CD4-positive, alpha-beta T cell treated with Interleukin-6 for 4 hours (primary cell): ENCODE data around the gene DNM3.
A peak's percentile ranks its signal among the peaks of the same experiment; 100 is the strongest.

Experiments used
- DNase-seq: peaks from one replicate; pipeline ENCODE4 v3.0.0-alpha.2; 2020; ENCODE audit warnings: mixed read lengths

DNM3 gene

DNA sequence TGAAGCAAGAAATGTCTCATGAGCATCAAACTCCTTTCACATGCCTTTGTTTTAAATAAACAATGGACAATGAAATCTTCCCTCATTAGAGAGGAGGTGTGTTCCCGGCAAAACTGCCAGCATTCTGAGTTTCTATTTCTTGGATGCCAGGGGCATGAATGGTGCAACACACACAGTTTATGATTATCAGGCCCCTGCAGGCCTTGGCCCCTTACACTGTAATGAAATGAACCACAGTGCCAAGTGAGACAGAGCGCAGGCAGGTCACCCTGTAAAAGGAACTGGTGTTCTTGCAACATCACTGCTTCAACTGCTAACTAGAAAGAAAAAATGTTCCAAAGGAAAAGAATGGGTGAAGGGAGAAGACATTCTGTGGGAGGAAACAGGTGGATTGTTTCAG, 606.3 kb downstream of the DNM3 start:
- DNase-seq, result no peak

DNA sequence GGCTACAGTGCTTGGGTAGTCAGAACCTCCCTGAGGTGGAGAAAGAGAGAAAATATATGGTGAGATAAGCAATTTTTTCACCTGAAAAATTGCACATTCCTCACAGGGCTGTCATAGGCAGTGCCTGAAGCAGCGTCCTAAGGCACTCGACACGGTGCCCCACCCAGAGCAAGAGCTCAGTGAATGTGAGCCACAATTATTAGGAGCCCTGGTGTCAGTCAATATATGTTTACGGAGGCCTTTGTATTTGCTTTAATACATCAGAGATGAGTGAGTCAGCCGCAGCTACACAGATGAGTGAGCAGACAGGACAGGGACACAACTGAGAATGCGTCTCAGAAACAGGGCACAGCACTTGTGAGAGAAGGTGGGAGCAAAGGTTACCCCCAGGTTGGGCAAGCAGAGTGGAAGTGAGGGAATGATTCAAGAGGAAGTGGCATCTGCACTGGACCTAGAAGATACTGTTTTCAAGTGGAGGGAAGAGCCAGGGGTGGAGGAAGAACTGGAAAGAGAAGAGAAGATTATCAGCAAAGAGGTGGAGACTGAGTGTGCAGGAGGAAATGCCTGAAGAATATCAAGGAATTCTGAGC, 607.8 kb downstream of the DNM3 start:
- peak; percentile 17 for DNase-seq

- peak; percentile 49 for DNase-seq
Observed at GRCh38 chr1:172449585-172450523, 608.6 kb downstream of the DNM3 start.

GRCh38 chr1:172450524-172450885, 609.2 kb downstream of the DNM3 start:
- DNase-seq, result peak; percentile 76

DNA sequence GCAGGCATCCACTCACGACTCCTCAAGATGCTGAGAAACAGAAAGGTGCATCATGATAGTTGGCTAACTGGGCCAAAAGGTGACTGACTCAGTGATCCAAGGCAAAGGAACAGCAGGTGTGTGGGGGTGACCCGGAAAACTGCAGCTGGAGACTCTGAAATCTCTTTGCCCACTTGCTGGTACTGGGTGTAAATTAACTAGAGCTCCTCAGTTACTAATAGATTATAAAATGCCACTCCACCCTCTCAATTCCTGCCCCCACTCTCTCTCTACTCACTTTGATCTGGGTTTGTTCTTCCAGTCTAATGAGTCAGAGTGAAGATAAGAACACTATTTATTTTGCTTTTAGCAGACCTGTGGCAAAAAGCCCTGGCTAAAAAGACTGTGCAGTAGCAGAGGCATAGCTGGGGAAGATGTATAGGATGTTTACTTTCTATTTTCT, 609.7 kb downstream of the DNM3 start:
- peak; percentile 48 for DNase-seq

DNA sequence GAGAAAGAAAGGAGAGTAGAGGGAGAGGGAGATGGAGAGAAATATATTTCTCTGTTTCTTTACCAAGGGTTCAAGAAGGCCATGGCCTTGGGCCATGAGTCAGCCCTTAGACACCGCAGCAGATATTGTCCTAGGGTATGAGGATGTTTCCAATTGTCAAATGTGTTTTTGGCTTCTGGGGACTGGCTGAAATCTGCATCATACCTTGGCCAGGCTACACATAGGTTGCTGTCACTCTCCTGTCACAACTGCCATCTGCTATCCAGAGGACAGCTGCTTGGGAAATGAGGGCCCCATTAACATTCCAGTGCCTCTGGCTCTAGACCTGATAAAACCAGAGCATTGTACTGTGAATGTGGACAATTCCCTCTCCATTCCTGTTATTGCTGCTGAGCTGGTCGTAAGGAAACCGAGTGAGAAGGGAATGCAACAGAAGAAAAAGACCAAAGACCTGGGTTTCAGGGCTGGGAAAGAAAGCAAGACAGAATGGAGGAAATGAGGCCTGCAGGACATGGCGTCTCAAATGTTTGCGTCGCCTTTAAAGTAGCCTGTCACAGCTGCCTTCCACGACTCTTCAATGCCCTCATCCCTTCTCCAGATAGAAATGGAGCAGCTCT, 611.3 kb downstream of the DNM3 start:
- DNase-seq, result no peak

GRCh38 chr1:172453153-172453545, 611.9 kb downstream of the DNM3 start:
- DNase-seq, result no peak

- DNase-seq, result no peak
Observed at GRCh38 chr1:172453607-172454006, 612.3 kb downstream of the DNM3 start.

GRCh38 chr1:172455451-172455850, 614.2 kb downstream of the DNM3 start:
- no peak for DNase-seq

- DNase-seq, result no peak
Observed at GRCh38 chr1:172456344-172456769, 615.1 kb downstream of the DNM3 start.

DNA sequence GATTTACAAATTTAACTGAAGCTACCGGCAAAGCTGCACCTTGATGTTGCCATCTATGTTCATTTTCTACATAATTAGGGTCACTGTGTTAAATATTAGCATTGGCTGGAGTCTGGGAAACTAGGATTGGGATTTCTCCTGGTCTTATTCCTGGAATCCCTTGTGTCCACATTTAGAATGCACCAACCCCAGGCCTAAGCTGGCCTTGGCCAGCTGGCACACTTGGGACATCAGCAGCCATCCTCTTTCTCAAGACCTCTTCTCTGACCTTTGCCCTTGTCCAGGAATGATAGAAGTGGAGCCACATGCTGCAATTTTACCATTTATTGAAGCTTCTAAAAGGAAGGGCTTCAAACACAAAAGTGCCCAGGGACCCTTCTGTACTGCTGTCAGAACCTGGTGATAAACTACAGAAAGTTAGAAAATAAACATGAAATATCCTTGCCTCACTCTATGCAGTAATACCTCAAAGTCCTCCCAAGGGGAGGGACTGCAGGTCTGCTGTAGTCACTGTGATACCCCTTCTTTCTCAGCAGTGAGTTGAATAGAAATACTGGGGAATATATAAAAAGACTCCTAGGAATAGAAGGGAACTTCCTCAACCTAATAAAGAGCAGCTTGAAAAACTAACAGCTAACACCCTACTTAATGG, 616.3 kb downstream of the DNM3 start:
- no peak for DNase-seq

DNA sequence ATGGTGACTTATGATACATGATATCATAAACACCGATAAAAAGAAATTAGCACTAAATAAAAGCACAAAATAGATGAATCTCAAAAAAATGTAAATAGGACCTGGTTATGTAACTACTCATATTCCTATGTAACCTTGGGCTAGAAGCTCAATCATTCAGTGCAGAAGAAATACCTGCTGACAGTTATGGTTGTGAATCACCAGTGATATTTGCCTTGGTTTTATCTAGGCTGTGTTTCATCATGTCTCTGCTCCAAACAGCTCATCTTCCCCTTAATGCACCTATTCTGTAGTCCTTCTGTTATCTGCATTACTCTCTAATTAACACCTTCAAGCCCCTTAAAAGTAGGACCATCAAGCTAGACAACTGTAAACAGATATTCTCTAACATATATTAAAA, 618.9 kb downstream of the DNM3 start:
- DNase-seq, result no peak

GRCh38 chr1:172460887-172461315, 619.6 kb downstream of the DNM3 start:
- no peak for DNase-seq
